Stimulated activated CD8-positive, alpha-beta memory T cell treated with anti-CD3 and anti-CD28 coated beads, Interleukin-7, amount 100 ng/mL, for 1 hour (primary cell): ENCODE results near the gene TESPA1.
"Not testable (repeated sequence)": the region's sequence is repeated elsewhere in the genome, so short reads cannot be mapped to it uniquely, and the experiment has no call there.

Experiments
- DNase-seq, 2 donors: peaks; one replicate each; pipeline ENCODE4 v3.0.0-alpha.2; 2020; ENCODE audit warnings: low read depth in 2 of 2

The TESPA1 gene

GRCh38 chr12:54949073-54949711, 35.4 kb downstream of the TESPA1 start:
- DNase-seq = no peak

- DNase-seq = no peak
Observed at GRCh38 chr12:54948171-54948570, 36.4 kb downstream of the TESPA1 start.

- no peak for DNase-seq
Observed at GRCh38 chr12:54945082-54945481, 39.5 kb downstream of the TESPA1 start.

GRCh38 chr12:54943292-54943691, 41.3 kb downstream of the TESPA1 start:
- DNase-seq = not testable (repeated sequence)

- DNase-seq = no peak
Observed at GRCh38 chr12:54941659-54942058, 42.9 kb downstream of the TESPA1 start.

- DNase-seq = no peak
Observed at GRCh38 chr12:54940727-54941315, 43.7 kb downstream of the TESPA1 start.

- no peak for DNase-seq
Observed at GRCh38 chr12:54937929-54938328, 46.6 kb downstream of the TESPA1 start.

- DNase-seq = no peak
Observed at GRCh38 chr12:54937376-54937775, 47.2 kb downstream of the TESPA1 start.

GRCh38 chr12:54936736-54937135, 47.8 kb downstream of the TESPA1 start:
- no peak for DNase-seq

GRCh38 chr12:54935235-54935951, 49.2 kb downstream of the TESPA1 start:
- DNase-seq = no peak

GRCh38 chr12:54934419-54934818, 50.1 kb downstream of the TESPA1 start:
- DNase-seq = no peak

GRCh38 chr12:54933376-54933775, 51.2 kb downstream of the TESPA1 start:
- DNase-seq = no peak

- DNase-seq = no peak
Observed at GRCh38 chr12:54932691-54933090, 51.9 kb downstream of the TESPA1 start.

- no peak for DNase-seq
Observed at GRCh38 chr12:54932038-54932437, 52.5 kb downstream of the TESPA1 start.

- no peak for DNase-seq
Observed at GRCh38 chr12:54929998-54930397, 54.6 kb downstream of the TESPA1 start.

- DNase-seq = no peak
Observed at GRCh38 chr12:54926246-54926645, 58.3 kb downstream of the TESPA1 start.

GRCh38 chr12:54924972-54925707, 59.4 kb downstream of the TESPA1 start:
- no peak for DNase-seq

- no peak for DNase-seq
Observed at GRCh38 chr12:54917001-54917488, 67.5 kb downstream of the TESPA1 start.
